ENCODE data around the gene PRKCA.
"Not testable (repeated sequence)": the region's sequence is repeated elsewhere in the genome, so short reads cannot be mapped to it uniquely, and the experiment has no call there.

PRKCA gene

GRCh38 chr17:66611397-66611796 lies 309.0 kb downstream of the PRKCA start:
- no peak overlapping the region for H3K9ac ChIP-seq (ENCODE audit: low read length)
- H3K27me3 ChIP-seq (ENCODE audit: control insufficient read depth, insufficient read depth, low read length) = no peaks in the 10 kb centered on the region
- H3K9me3 ChIP-seq (ENCODE audit: control insufficient read depth, low read length) = no peaks in the 10 kb centered on the region
- no peaks in the 10 kb centered on the region for H3K36me3 ChIP-seq (ENCODE audit: control insufficient read depth, insufficient read depth, low read length)
- no peak overlapping the region for H3K4me3 ChIP-seq (ENCODE audit: low read length)
- H3K4me1 ChIP-seq (ENCODE audit: control insufficient read depth, insufficient read depth, low read length) = peaks cover 3% of the 10 kb centered on the region

GRCh38 chr17:66612993-66613392 lies 310.6 kb downstream of the PRKCA start:
- Histone ChIP-seq H3K36me3 (ENCODE audit: control insufficient read depth, insufficient read depth, low read length) (no peaks in the 10 kb centered on the region), H3K9me3 (ENCODE audit: control insufficient read depth, low read length) (no peaks in the 10 kb centered on the region), H3K4me1 (ENCODE audit: control insufficient read depth, insufficient read depth, low read length) (peaks cover 3% of the 10 kb centered on the region), H3K27me3 (ENCODE audit: control insufficient read depth, insufficient read depth, low read length) (no peaks in the 10 kb centered on the region), H3K9ac (ENCODE audit: low read length) (no peak overlapping the region), H3K4me3 (ENCODE audit: low read length) (no peak overlapping the region)

GRCh38 chr17:66614469-66614868 lies 312.1 kb downstream of the PRKCA start:
- Histone ChIP-seq H3K9ac (ENCODE audit: low read length) (no peak overlapping the region), H3K36me3 (ENCODE audit: control insufficient read depth, insufficient read depth, low read length) (no peaks in the 10 kb centered on the region), H3K27me3 (ENCODE audit: control insufficient read depth, insufficient read depth, low read length) (no peaks in the 10 kb centered on the region), H3K4me3 (ENCODE audit: low read length) (no peak overlapping the region), H3K4me1 (ENCODE audit: control insufficient read depth, insufficient read depth, low read length) (no peaks in the 10 kb centered on the region), H3K9me3 (ENCODE audit: control insufficient read depth, low read length) (no peaks in the 10 kb centered on the region)

GRCh38 chr17:66619206-66619605 lies 316.8 kb downstream of the PRKCA start:
- no peaks in the 10 kb centered on the region for H3K36me3 ChIP-seq (ENCODE audit: control insufficient read depth, insufficient read depth, low read length)
- H3K9me3 ChIP-seq (ENCODE audit: control insufficient read depth, low read length) = no peaks in the 10 kb centered on the region
- no peaks in the 10 kb centered on the region for H3K4me1 ChIP-seq (ENCODE audit: control insufficient read depth, insufficient read depth, low read length)
- no peaks in the 10 kb centered on the region for H3K27me3 ChIP-seq (ENCODE audit: control insufficient read depth, insufficient read depth, low read length)
- H3K4me3 ChIP-seq (ENCODE audit: low read length) = no peak overlapping the region
- no peak overlapping the region for H3K9ac ChIP-seq (ENCODE audit: low read length)

- H3K9ac ChIP-seq (ENCODE audit: low read length) = no peak overlapping the region
- no peak overlapping the region for H3K4me3 ChIP-seq (ENCODE audit: low read length)
- H3K27me3 ChIP-seq (ENCODE audit: control insufficient read depth, insufficient read depth, low read length) = no peaks in the 10 kb centered on the region
- H3K9me3 ChIP-seq (ENCODE audit: control insufficient read depth, low read length) = no peaks in the 10 kb centered on the region
- no peaks in the 10 kb centered on the region for H3K4me1 ChIP-seq (ENCODE audit: control insufficient read depth, insufficient read depth, low read length)
- H3K36me3 ChIP-seq (ENCODE audit: control insufficient read depth, insufficient read depth, low read length) = no peaks in the 10 kb centered on the region
Observed at GRCh38 chr17:66620528-66620927, 318.1 kb downstream of the PRKCA start.

- H3K4me3 ChIP-seq (ENCODE audit: low read length); H3K9ac ChIP-seq (ENCODE audit: low read length): not testable (repeated sequence)
Observed at GRCh38 chr17:66624630-66625029, 322.2 kb downstream of the PRKCA start.

GRCh38 chr17:66625311-66625767 lies 322.9 kb downstream of the PRKCA start:
- Histone ChIP-seq H3K9ac (ENCODE audit: low read length) (no peak overlapping the region), H3K4me3 (ENCODE audit: low read length) (no peak overlapping the region), H3K4me1 (ENCODE audit: control insufficient read depth, insufficient read depth, low read length) (no peaks in the 10 kb centered on the region), H3K9me3 (ENCODE audit: control insufficient read depth, low read length) (no peaks in the 10 kb centered on the region), H3K36me3 (ENCODE audit: control insufficient read depth, insufficient read depth, low read length) (no peaks in the 10 kb centered on the region), H3K27me3 (ENCODE audit: control insufficient read depth, insufficient read depth, low read length) (no peaks in the 10 kb centered on the region)

More at GRCh38 chr17:66624630-66625029, 322.2 kb downstream of the PRKCA start:
- H3K36me3 ChIP-seq (ENCODE audit: control insufficient read depth, insufficient read depth, low read length); H3K27me3 ChIP-seq (ENCODE audit: control insufficient read depth, insufficient read depth, low read length); H3K4me1 ChIP-seq (ENCODE audit: control insufficient read depth, insufficient read depth, low read length); H3K9me3 ChIP-seq (ENCODE audit: control insufficient read depth, low read length): not testable (repeated sequence)

- no peaks in the 10 kb centered on the region for H3K9me3 ChIP-seq (ENCODE audit: control insufficient read depth, low read length)
- no peak overlapping the region for H3K9ac ChIP-seq (ENCODE audit: low read length)
- no peak overlapping the region for H3K4me3 ChIP-seq (ENCODE audit: low read length)
- H3K36me3 ChIP-seq (ENCODE audit: control insufficient read depth, insufficient read depth, low read length) = no peaks in the 10 kb centered on the region
- H3K4me1 ChIP-seq (ENCODE audit: control insufficient read depth, insufficient read depth, low read length) = no peaks in the 10 kb centered on the region
- no peaks in the 10 kb centered on the region for H3K27me3 ChIP-seq (ENCODE audit: control insufficient read depth, insufficient read depth, low read length)
Observed at GRCh38 chr17:66627985-66628384, 325.6 kb downstream of the PRKCA start.

- H3K36me3 ChIP-seq (ENCODE audit: control insufficient read depth, insufficient read depth, low read length) = no peaks in the 10 kb centered on the region
- H3K4me3 ChIP-seq (ENCODE audit: low read length) = no peak overlapping the region
- H3K9ac ChIP-seq (ENCODE audit: low read length) = no peak overlapping the region
- H3K4me1 ChIP-seq (ENCODE audit: control insufficient read depth, insufficient read depth, low read length) = no peaks in the 10 kb centered on the region
- H3K27me3 ChIP-seq (ENCODE audit: control insufficient read depth, insufficient read depth, low read length) = no peaks in the 10 kb centered on the region
- H3K9me3 ChIP-seq (ENCODE audit: control insufficient read depth, low read length) = no peaks in the 10 kb centered on the region
Observed at GRCh38 chr17:66629762-66630161, 327.3 kb downstream of the PRKCA start.

GRCh38 chr17:66630379-66630778 lies 328.0 kb downstream of the PRKCA start:
- Histone ChIP-seq H3K9me3 (ENCODE audit: control insufficient read depth, low read length) (no peaks in the 10 kb centered on the region), H3K36me3 (ENCODE audit: control insufficient read depth, insufficient read depth, low read length) (no peaks in the 10 kb centered on the region), H3K4me1 (ENCODE audit: control insufficient read depth, insufficient read depth, low read length) (no peaks in the 10 kb centered on the region), H3K9ac (ENCODE audit: low read length) (no peak overlapping the region), H3K4me3 (ENCODE audit: low read length) (no peak overlapping the region), H3K27me3 (ENCODE audit: control insufficient read depth, insufficient read depth, low read length) (no peaks in the 10 kb centered on the region)

GRCh38 chr17:66630828-66631472 lies 328.5 kb downstream of the PRKCA start:
- no peaks in the 10 kb centered on the region for H3K27me3 ChIP-seq (ENCODE audit: control insufficient read depth, insufficient read depth, low read length)

GRCh38 chr17:66632731-66633130 lies 330.3 kb downstream of the PRKCA start:
- no peaks in the 10 kb centered on the region for H3K36me3 ChIP-seq (ENCODE audit: control insufficient read depth, insufficient read depth, low read length)
- no peaks in the 10 kb centered on the region for H3K4me1 ChIP-seq (ENCODE audit: control insufficient read depth, insufficient read depth, low read length)
- no peak overlapping the region for H3K9ac ChIP-seq (ENCODE audit: low read length)
- no peak overlapping the region for H3K4me3 ChIP-seq (ENCODE audit: low read length)
- H3K27me3 ChIP-seq (ENCODE audit: control insufficient read depth, insufficient read depth, low read length) = no peaks in the 10 kb centered on the region
- H3K9me3 ChIP-seq (ENCODE audit: control insufficient read depth, low read length) = no peaks in the 10 kb centered on the region

More at GRCh38 chr17:66630828-66631472, 328.5 kb downstream of the PRKCA start:
- Histone ChIP-seq H3K36me3 (ENCODE audit: control insufficient read depth, insufficient read depth, low read length) (no peaks in the 10 kb centered on the region), H3K4me3 (ENCODE audit: low read length) (no peak overlapping the region), H3K9me3 (ENCODE audit: control insufficient read depth, low read length) (no peaks in the 10 kb centered on the region), H3K4me1 (ENCODE audit: control insufficient read depth, insufficient read depth, low read length) (no peaks in the 10 kb centered on the region), H3K9ac (ENCODE audit: low read length) (no peak overlapping the region)

All from mucosa of stomach (tissue), 1 donor.